Muscle layer of colon (tissue), 2 donors: ENCODE measurements around the gene BRD8.
A peak's percentile ranks its signal among the peaks of the same experiment; 100 is the strongest.
"Not testable (repeated sequence)": the region's sequence is repeated elsewhere in the genome, so short reads cannot be mapped to it uniquely, and the experiment has no call there.

Source experiments
- H3K27ac ChIP-seq: one replicate; pipeline ENCODE4 v1.7.0; 2013; ENCODE audit warnings: low read depth, mild to moderate bottlenecking, low read length, moderate library complexity
- H3K27me3 ChIP-seq, 2 donors: one replicate each; pipeline ENCODE4 v1.7.0; 2013; ENCODE audit warnings: low read length in 2 of 2, mild to moderate bottlenecking in 2 of 2; ENCODE audit not compliant: insufficient read depth in 2 of 2, control insufficient read depth in 1 of 2
- H3K36me3 ChIP-seq: one replicate; pipeline ENCODE4 v1.7.0; 2013; ENCODE audit warnings: mild to moderate bottlenecking, low read length; ENCODE audit not compliant: insufficient read depth
- H3K4me1 ChIP-seq: one replicate; pipeline ENCODE4 v1.7.0; 2013; ENCODE audit warnings: mild to moderate bottlenecking, low read length; ENCODE audit not compliant: insufficient read depth
- H3K4me3 ChIP-seq, 2 donors: one replicate each; pipeline ENCODE4 v1.7.0; 2013; ENCODE audit warnings: low read length in 2 of 2, low read depth in 1 of 2, mild to moderate bottlenecking in 1 of 2, moderate library complexity in 1 of 2
- H3K9ac ChIP-seq: one replicate; pipeline ENCODE4 v1.7.0; 2013; ENCODE audit warnings: low read length
- H3K9me3 ChIP-seq: one replicate; pipeline ENCODE4 v1.7.0; 2013; ENCODE audit warnings: mild to moderate bottlenecking, low read length
- donor health status: abdominal sarcoma.
- donor health status: Adenocarcinoma of cecum.

Gene BRD8, protein sequence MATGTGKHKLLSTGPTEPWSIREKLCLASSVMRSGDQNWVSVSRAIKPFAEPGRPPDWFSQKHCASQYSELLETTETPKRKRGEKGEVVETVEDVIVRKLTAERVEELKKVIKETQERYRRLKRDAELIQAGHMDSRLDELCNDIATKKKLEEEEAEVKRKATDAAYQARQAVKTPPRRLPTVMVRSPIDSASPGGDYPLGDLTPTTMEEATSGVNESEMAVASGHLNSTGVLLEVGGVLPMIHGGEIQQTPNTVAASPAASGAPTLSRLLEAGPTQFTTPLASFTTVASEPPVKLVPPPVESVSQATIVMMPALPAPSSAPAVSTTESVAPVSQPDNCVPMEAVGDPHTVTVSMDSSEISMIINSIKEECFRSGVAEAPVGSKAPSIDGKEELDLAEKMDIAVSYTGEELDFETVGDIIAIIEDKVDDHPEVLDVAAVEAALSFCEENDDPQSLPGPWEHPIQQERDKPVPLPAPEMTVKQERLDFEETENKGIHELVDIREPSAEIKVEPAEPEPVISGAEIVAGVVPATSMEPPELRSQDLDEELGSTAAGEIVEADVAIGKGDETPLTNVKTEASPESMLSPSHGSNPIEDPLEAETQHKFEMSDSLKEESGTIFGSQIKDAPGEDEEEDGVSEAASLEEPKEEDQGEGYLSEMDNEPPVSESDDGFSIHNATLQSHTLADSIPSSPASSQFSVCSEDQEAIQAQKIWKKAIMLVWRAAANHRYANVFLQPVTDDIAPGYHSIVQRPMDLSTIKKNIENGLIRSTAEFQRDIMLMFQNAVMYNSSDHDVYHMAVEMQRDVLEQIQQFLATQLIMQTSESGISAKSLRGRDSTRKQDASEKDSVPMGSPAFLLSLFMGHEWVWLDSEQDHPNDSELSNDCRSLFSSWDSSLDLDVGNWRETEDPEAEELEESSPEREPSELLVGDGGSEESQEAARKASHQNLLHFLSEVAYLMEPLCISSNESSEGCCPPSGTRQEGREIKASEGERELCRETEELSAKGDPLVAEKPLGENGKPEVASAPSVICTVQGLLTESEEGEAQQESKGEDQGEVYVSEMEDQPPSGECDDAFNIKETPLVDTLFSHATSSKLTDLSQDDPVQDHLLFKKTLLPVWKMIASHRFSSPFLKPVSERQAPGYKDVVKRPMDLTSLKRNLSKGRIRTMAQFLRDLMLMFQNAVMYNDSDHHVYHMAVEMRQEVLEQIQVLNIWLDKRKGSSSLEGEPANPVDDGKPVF

DNA sequence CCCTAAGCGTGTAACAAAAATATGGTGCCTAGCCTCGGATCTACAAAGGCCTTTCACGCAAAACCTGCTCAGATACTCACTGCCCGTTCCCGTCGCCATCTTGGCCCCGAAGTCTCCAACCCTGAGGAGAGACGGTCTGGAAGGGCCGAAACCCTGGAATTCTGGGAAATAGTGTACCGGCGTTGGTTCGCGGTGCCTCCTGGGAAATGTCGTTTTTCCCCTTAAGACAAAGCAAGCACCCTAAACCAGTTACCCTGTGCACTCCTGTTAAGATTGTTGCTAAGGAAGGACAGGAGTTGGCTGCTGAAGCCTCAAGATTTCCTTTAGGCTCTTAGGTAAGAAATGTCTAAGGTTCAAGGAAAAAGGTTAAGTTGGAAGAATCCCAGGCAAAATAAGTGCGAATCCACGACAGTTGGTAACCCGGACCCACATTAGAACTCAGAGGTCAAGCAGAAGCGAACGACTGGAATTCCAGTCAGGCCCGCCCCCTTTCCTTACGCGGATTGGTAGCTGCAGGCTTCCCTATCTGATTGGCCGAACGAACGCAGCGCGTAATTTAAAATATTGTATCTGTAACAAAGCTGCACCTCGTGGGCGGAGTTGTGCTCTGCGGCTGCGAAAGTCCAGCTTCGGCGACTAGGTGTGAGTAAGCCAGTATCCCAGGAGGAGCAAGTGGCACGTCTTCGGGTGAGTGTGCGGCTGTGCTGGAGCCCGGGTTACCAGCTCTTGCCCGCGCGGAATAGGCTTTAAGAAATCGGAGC, at the start of gene BRD8, which contains the start of gene KIF20A:
TSS of gene BRD8 (minus strand) at position 115 of the 761 bp plus-strand sequence. CDS start at position 99, 16 bp downstream.
TSS of gene KIF20A (plus strand) at position 597 of the 761 bp plus-strand sequence. CDS start 569 bp downstream, outside the sequence.
- Histone ChIP-seq H3K36me3 (peaks cover 15% of the 10 kb centered on the region), H3K27ac (peak within 1 kb of the TSS; percentile 84), H3K27me3 (no peaks in the 10 kb centered on the region)

DNA sequence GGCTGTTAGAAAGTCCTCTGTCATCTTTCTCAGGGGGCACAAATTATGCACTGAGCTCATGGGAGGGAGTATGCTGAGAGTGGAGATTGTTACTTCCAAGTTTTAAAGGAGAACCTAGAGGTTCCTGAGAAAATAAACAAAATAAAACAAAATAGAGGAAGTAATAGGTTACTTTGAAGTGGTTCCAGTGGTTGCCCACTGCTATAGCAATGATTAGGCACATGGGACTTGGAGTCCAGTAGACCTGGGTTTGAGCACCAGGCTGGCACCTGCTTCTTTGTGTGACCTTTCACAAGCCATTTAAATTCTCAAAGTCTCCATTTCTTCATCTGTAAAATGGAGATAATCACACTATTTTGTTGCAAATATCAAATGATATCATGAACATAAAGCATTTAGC, 48.5 kb upstream of the BRD8 start:
- no peak overlapping the region for H3K4me3 ChIP-seq
- no peak overlapping the region for H3K27ac ChIP-seq
- H3K27me3 ChIP-seq: no peaks in the 10 kb centered on the region
- no peak overlapping the region for H3K9ac ChIP-seq
- no peaks in the 10 kb centered on the region for H3K9me3 ChIP-seq
- no peaks in the 10 kb centered on the region for H3K36me3 ChIP-seq
- H3K4me1 ChIP-seq: peaks cover 6% of the 10 kb centered on the region

More for the DNA sequence above, at the start of gene BRD8, which contains the start of gene KIF20A:
- Histone ChIP-seq H3K4me3 (peak within 1 kb of the TSS; percentile 48 to 97), H3K4me1 (peaks cover 14% of the 10 kb centered on the region), H3K9me3 (no peaks in the 10 kb centered on the region), H3K9ac (peak within 1 kb of the TSS; percentile 66)

DNA sequence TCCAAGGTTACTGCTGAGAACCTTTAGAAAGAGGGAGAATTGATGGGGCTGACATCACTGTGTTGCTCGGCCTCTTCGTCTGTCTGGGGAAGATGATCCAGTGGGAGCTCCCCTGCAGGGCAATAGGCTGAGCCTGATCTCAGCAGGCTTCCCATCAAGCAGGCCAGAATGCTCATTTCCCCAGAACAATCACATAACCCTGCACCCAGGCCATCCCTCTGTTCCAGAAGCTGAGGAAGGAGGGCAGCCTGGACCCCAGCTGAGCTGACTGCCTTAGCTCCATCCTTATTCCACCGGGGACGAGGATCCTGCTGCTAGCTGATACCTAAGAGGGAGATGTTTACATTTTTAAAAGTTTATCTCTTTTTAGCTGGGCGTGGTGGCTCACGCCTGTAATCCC, 46.3 kb upstream of the BRD8 start:
- H3K4me1 ChIP-seq: no peaks in the 10 kb centered on the region

DNA sequence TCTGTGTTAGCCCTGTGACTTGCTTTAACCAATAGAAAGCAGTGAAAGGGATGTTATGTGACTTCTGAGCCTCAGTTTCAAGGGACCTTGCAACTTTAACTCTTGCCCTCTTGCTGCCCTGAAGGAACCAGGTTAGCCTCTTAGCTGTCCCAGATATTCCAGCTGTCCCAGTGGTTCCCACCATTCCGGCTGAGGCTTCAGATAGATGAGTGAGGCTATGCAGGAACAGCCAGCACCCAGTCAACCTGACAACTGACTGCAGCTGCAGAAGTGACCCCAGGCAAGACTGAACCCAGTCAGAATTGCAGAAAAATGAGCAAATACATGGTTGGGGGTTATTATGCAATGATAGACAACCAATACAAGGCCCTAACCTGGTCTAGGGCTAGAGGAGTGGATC, 45.1 kb upstream of the BRD8 start:
- Histone ChIP-seq H3K4me1 (no peaks in the 10 kb centered on the region), H3K27ac (no peak overlapping the region)

More for the DNA sequence above, 46.3 kb upstream of the BRD8 start:
- Histone ChIP-seq H3K9me3 (no peaks in the 10 kb centered on the region), H3K9ac (no peak overlapping the region), H3K27me3 (no peaks in the 10 kb centered on the region), H3K36me3 (no peaks in the 10 kb centered on the region), H3K27ac (no peak overlapping the region), H3K4me3 (no peak overlapping the region)

DNA sequence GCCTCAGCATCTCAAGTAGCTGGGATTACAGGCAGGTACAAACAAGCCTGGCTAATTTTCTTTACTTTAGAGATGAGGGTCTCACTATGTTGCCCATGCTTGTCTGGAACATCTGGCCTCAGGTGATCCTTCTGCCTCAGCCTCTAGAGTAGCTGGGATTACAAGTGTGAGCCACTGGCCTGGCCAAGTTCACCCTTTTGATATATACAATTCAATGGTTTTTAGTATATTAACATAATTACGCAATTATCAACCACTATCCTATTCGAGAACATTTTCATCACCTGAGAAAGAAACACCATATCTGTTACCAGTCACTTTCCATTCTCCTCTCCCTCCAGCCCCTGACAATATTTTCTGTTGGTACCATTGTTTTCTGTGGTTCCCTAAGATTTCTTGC, 38.4 kb upstream of the BRD8 start:
- Histone ChIP-seq H3K4me3 (no peak overlapping the region), H3K4me1 (peaks cover 12% of the 10 kb centered on the region), H3K9me3 (no peaks in the 10 kb centered on the region), H3K9ac (no peak overlapping the region), H3K27me3 (no peaks in the 10 kb centered on the region), H3K27ac (no peak overlapping the region), H3K36me3 (no peaks in the 10 kb centered on the region)

More for the DNA sequence above, 45.1 kb upstream of the BRD8 start:
- Histone ChIP-seq H3K4me3 (no peak overlapping the region), H3K27me3 (no peaks in the 10 kb centered on the region), H3K36me3 (no peaks in the 10 kb centered on the region), H3K9me3 (no peaks in the 10 kb centered on the region), H3K9ac (no peak overlapping the region)

DNA sequence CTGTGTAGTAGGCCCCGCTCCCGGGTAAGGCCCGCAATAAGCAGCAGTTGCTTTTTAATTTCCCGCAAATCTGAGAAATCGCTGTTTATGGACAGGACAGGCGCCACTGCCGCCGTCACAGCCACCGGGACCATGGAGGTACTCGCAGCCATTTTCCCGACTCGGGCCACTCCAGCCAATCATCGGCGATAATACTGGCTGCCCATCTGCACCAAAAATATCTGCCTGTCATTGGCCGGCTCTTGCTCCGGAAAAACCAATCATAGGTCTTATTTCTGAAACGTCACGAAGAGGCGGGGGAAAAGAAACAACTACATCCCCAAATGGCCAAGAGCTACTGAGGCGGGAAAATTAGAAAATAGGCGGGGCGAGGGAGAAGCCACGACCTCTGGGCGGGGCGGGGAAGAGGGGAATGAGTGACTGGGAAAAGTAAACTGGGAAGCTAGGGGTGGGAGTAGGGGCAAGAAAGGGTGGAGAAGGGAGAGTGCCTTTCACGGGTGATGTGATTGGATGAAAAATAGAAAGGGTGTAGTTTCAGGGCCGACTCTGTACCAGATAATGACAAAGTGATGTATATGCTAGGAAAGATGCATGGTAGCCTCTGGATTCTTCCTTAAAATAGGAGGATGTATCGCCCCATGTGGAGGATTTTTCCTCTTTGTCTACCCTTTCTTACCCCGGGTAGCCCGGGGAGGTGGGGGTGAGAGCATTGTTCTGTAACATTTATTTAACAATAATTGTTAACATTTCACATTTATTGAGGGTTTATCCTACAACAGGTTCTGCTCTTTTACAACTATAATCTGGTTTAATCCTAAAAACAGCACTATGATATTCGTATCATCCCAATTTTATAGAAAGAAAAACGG, 35.0 kb upstream of the BRD8 start, which contains the start of gene CDC23:
TSS of gene CDC23 (minus strand) at position 163 of the 869 bp plus-strand sequence. CDS start at position 152, 11 bp downstream.
- Histone ChIP-seq H3K4me3 (peak within 1 kb of the TSS; percentile 79 to 88), H3K9me3 (no peaks in the 10 kb centered on the region), H3K27ac (peak within 1 kb of the TSS; percentile 81), H3K9ac (peak within 1 kb of the TSS; percentile 88), H3K36me3 (peaks cover 7% of the 10 kb centered on the region), H3K27me3 (no peaks in the 10 kb centered on the region), H3K4me1 (peaks cover 15% of the 10 kb centered on the region)

DNA sequence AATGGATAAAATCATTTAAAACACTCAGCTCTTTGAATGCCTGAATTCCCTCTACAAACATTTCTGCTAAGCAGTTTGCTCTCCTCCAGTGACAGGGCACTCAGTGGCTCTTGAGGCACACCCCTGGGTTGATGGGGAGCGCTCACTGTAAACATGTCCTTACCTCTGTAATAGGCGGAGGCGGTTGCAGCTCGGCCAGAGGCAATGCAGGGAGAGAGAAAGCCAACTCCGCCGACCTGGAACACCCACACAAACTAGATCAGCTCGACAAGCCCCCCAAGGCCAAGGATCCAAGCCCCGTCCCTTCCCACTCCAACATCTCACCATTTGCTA, 34.4 kb upstream of the BRD8 start:
- H3K27me3 ChIP-seq: no peaks in the 10 kb centered on the region
- H3K9me3 ChIP-seq: no peaks in the 10 kb centered on the region
- peak overlapping the region; percentile 79 to 88 for H3K4me3 ChIP-seq
- H3K36me3 ChIP-seq: peaks cover 7% of the 10 kb centered on the region
- H3K9ac ChIP-seq: peak overlapping the region; percentile 88
- peak overlapping the region; percentile 81 for H3K27ac ChIP-seq
- H3K4me1 ChIP-seq: peaks cover 15% of the 10 kb centered on the region

DNA sequence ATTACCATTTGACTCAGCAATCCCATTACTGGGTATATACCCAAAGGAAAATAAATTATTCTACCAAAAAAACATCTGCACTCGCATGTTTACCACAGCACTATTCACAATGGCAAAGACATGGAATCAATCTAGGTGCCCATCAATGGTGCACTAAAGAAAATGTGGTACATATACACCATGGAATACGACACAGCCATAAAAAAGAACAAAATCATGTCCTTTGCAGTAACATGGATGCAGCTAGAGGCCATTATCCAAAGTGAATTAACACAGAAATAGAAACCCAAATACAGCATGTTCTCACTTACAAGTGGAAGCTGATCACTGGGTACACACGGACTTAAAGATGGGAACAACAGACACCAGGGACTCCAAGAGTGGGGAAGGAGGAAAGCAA, 32.6 kb upstream of the BRD8 start:
- Histone ChIP-seq H3K4me1 (peaks cover 15% of the 10 kb centered on the region), H3K4me3 (no peak overlapping the region), H3K27ac (no peak overlapping the region), H3K9me3 (no peaks in the 10 kb centered on the region), H3K9ac (no peak overlapping the region), H3K27me3 (no peaks in the 10 kb centered on the region), H3K36me3 (peaks cover 11% of the 10 kb centered on the region)

DNA sequence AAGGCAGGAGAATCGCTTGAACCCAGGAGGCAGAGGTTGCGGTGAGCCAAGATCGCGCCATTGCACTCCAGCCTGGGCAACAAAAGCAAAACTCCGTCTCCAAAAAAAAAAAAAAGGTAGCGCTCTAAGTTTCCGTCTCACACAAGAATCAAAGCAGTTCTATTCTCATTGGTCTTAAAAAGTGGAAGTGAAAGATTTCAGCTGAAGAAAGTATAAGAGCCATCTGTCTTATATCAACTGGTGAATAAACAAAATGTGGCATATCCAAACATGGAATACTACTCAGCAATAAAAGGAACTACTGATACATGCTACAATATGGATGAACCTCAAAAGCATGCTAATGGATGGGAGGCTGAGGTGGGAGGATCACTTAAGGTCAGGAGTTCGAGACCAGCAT, 15.4 kb upstream of the BRD8 start:
- not testable (repeated sequence) for H3K27me3 ChIP-seq, H3K4me3 ChIP-seq, H3K9me3 ChIP-seq, H3K4me1 ChIP-seq, H3K9ac ChIP-seq, H3K27ac ChIP-seq
- peaks cover 69% of the 10 kb centered on the region for H3K36me3 ChIP-seq

DNA sequence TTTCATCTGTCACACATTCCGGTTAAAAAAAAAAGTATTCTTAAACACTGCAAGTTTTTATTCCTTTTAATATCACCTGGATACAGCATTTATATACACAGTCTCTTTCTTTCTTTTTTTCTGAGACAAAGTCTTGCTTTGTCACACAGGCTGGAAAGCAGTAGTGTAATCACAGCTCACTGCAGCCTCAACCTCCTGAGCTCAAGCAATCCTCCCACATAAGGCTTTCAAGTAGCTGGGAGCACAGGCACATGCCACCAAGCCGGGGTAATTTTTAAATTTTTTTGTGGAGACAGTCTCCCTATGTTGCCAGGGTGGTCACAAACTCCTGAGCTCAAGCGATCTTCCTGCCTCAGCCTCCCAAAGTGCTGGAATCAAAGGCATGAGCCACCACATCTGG, 14.4 kb upstream of the BRD8 start:
- H3K4me3 ChIP-seq: no peak overlapping the region
- no peaks in the 10 kb centered on the region for H3K27me3 ChIP-seq
- no peaks in the 10 kb centered on the region for H3K9me3 ChIP-seq
- H3K27ac ChIP-seq: no peak overlapping the region
- H3K4me1 ChIP-seq: no peaks in the 10 kb centered on the region
- H3K9ac ChIP-seq: no peak overlapping the region
- H3K36me3 ChIP-seq: peaks cover 71% of the 10 kb centered on the region
